GM10847 (cell line): ENCODE results near the gene SSX2IP.

ENCODE experiments used
- POLR2A ChIP-seq: IDR thresholded peaks from 2 replicates; pipeline ENCODE4 v1.6.1; 2011; ENCODE audit not compliant: insufficient read length; ENCODE audit errors: extremely low read depth

Gene SSX2IP

DNA sequence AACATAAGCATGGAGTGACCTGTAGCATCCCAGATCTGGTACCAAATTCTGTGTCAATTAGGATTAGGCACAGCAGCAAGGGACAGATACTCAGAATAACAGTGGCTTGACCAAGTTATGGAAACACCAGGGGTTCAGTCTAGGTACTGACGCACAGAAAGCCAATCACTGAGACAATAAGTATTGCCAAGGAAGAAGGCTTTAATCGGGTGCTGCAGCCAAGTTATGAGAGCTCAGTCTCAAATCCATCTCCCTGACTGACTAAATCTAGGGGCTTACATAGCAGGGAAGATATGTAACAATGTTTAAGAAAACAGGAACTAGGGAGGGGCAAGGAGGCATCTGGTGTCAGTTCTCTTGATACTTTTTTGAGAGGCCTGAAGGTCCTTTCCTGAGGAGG is 76.4 kb downstream of the SSX2IP start:
- TF ChIP-seq POLR2A: no peak

DNA sequence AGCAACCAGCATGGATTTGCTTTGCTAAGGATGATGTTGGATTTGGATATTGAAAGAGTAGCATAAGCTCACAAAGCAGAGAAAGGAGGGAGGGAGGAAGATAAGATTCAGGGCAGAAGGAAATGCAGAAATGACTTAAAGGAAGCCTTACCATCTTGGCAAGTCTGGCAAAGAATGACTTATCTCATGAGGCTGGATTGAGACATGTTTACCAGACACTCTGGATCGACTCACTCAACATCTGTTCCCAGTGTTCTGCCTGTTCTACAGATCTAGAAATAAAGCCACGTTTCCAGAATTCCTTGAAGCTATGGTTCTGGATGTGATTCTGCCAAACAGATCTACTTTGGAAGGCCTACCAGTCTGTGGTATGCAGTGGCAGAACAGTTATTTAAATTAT is 77.2 kb downstream of the SSX2IP start:
- TF ChIP-seq POLR2A: no peak

DNA sequence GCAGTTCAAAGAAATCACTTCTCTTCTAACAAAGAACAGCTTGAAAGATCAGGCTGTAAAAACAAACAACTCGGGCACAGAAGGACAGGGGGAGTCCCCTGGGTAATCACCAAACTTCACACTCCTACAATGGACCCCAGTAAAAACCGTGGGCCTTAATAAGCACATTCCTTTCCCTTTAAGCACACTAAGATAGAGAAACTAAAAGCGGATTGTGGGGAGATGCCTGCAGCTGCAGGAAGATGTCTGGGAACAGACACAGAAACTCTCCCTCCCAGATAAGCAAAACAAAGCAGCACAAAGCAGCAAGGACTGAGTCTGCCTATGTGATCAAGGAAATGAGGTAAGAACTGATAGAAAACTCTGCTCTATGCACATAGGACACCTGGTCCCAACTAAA is 78.5 kb downstream of the SSX2IP start:
- no peak for TF ChIP-seq POLR2A

DNA sequence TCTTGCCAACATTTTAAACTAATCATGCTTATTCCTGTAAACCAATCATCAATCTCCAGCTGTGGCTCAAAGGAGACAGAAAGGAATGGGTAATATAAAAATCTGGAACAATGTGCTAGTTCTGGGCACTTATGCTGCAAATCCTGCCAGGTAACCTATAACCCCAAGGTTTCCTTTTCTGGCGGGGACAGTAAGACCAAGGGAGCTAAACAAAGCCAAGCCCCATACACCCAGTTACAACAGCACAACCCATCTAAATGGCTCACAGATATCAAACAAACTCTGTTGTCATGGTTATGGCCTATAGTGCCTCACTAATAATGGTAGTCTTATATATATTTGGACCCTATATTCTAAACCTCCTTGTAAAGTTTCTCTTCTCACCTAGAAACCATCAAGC is 79.2 kb downstream of the SSX2IP start:
- no peak for TF ChIP-seq POLR2A

DNA sequence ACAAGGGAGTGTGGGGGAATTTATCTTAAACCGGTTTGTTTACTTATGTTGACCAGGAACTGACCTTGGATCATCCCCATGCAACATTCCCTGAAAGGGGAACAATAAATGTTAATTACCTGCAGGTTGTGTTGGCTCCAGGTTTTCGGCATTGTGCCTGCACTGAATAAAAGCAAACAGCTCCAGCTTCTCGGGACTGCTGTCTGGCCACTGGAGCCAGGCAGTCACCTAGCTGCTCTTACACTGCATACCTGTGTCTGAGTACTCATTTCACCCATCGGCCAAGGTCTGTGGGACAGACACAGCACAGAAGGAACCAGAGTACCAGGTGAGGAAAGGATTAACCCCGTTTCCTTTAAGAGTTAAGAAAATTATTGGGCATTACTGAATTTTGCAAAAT is 83.3 kb downstream of the SSX2IP start:
- TF ChIP-seq POLR2A: no peak

DNA sequence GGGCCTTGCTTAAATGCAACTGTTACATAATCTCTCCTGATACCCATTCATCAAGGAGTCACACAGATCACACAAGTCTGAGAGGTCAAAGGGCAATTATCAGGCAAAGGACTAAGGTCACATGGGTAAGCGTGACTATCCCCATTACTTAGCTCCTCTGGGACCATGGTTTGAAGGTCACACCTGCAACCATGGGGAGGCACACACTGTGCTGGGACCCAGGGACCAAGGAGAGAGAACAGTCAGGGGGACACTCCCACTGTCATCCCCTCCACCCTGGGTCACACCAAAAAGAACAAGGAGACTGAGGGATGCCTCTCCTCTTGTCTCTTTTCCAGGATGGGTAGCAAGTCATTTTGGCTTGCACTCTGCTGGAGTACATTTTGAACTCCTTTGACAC is 85.1 kb downstream of the SSX2IP start:
- TF ChIP-seq POLR2A: no peak

DNA sequence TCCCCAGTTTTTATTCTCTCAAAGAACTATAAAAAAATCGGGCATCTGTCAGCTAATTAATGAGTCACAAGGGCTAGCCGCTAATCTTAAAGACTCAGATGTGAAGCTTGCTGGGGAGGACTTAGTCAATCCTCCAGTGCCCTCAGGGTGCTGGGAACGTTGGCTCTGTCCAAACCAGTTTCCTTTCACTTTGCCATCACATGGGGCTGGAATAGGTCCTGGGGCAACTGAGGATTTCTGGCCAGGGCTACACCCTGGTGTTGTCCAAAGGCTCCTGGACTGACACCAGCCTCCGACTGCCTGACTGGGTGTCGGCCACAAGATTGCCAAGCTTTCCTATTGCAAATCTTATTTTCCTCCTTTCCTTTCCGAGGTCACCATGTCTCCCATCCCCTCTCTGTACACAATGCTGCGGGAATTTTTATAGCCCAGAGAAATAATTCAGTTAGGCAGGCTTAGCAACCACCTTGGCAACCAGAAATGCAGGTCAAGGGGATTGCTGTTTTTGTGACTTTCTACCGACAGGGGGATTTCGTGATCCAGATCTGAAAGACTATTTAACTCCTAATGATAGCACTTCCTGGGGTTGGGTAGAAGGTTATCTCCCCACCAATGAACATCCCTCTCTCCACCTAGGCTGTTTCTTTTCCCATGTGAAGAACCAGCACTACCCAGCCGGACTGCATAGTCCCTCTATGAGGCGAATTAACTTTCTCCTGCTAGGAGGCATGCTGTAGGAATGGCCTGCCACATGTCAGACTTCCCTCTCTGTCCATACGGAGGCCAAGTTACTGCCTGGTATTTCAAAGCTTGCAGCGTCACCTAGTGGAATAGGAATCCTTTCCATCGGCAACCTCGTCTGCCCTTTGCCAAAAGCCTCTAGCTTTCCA is 86.1 kb downstream of the SSX2IP start:
- no peak for TF ChIP-seq POLR2A

DNA sequence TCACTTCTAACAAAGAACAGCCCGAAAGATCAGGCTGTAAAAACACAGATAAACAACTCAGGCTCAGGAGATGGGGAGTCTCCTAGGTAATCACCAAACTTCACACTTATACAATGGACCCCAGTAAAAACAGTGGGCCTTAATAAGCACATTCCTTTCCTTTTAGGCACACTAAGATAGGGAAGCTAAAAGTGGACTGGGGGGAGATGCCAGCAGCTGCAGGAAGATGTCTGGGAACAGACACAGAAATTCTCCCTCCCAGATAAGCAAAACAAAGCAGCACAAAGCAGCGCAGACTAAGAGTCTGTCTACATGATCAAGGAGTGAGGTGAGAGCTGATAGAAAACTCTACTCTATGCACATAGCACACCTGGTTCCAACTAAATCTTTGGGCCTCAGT is 87.0 kb downstream of the SSX2IP start:
- no peak for TF ChIP-seq POLR2A

DNA sequence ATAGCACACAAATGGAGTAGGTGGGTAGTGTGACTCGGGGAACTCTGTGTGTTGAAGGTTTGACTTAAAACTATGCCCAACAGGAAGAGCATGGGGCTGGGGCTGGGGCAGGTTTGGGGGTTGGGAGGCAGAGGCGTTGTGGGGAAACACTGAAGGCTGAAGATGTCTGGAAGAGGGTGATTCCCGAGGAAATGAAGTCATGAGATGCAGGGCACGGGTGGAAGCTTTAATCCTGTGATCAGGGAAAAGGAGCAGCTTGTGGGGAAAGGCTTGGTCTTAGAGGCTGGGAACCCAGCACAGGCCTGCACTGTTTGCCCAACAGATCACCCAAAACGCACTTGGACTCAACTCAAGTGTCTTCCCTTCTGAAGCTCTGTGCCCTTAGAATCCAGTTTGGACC is 89.5 kb downstream of the SSX2IP start:
- no peak for TF ChIP-seq POLR2A

DNA sequence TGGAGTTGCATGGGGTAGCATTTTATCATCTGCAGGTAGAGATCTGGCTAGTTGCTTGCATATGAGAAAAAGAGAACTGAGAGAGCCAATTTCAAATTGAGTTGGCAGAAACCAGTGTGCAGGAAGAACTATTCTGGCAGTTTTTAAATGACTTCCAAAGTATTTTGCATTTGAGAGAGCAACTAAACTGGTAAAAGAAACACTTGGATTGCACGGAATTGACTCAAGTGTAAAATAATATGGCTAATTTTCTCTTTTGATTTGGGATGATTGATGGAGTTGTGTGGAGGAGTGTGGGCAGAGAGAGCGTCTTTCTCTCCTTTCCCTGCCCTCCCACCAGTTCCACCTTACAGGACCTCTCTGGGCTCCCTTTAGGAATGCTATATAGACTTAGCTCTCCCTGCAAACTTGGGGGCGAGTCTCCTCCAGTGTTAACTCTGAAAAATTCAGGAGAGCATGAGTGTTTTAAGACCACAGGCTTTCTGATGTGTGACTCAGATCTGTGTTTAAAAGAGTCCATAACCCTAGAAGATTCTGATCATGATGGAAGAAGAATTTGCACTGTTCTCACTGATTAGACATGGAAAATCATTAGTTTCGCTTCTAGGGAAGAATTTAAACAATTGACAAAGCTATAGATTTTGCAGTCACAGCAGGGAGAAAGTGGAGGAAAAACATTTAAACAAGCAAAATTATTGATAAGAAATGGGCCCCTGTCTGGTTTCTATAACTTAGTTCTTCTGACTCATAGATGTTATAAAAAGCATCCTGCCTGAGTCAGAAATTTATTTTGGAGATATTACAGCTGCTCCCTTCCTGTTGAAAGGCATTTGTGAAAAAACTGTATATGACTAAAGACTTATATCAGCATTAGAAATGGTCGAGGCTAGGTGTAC is 91.2 kb downstream of the SSX2IP start:
- TF ChIP-seq POLR2A: no peak

DNA sequence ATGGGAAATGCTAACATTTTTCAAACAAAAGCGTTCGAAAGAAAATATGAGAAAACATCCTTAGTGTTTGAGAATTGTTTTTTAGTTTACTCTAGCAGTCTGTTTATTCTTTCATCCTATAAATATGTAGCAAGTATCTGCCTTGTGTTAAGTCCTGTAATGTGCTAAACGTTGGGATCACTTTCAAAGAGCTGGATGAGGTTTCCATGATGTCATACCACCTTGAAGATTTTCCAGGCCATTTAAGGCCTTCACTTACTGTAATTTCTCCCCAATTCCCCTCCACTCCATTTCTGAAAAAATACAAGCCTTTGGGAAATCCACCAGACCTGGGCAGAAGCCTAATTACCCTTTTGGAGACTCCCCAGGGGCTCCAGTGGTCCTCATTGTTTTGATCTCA is 91.8 kb downstream of the SSX2IP start:
- TF ChIP-seq POLR2A: no peak

DNA sequence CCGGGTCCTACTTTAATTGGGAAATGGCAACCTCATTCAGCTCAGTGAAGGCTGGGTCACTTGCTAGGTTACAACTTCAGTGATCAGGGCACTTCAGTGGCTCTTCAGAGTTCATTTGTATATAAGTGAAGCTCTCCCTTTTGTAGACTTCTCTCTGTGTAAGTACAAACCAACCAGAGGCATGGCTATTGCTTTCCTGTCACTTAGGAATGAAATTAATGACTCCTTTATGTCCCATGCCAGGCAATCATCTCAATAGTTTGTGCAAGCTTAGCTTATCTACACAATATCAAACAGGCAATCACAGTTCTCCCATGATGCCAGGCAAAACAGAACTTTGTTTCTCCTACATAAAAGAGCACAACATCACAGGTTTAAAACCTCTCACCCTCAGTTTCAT is 93.2 kb downstream of the SSX2IP start:
- TF ChIP-seq POLR2A: no peak
